Stimulated activated CD4-positive, alpha-beta T cell treated with anti-CD3 and anti-CD28 coated beads, Interleukin-4, amount 100 ng/mL, for 24 hours (primary cell): ENCODE data around the gene PATL1.
"Not testable (repeated sequence)": the region's sequence is repeated elsewhere in the genome, so short reads cannot be mapped to it uniquely, and the experiment has no call there.

Experiments
- DNase-seq: peaks from one replicate; pipeline ENCODE4 v3.0.0-alpha.2; 2020

Gene PATL1

GRCh38 chr11:59673291-59673690 is 4.5 kb upstream of the PATL1 start:
- no peak for DNase-seq

GRCh38 chr11:59671471-59671870 is 2.6 kb upstream of the PATL1 start:
- DNase-seq = no peak

- DNase-seq = no peak
Measured at GRCh38 chr11:59669611-59670009, 773 bp upstream of the PATL1 start.

DNA sequence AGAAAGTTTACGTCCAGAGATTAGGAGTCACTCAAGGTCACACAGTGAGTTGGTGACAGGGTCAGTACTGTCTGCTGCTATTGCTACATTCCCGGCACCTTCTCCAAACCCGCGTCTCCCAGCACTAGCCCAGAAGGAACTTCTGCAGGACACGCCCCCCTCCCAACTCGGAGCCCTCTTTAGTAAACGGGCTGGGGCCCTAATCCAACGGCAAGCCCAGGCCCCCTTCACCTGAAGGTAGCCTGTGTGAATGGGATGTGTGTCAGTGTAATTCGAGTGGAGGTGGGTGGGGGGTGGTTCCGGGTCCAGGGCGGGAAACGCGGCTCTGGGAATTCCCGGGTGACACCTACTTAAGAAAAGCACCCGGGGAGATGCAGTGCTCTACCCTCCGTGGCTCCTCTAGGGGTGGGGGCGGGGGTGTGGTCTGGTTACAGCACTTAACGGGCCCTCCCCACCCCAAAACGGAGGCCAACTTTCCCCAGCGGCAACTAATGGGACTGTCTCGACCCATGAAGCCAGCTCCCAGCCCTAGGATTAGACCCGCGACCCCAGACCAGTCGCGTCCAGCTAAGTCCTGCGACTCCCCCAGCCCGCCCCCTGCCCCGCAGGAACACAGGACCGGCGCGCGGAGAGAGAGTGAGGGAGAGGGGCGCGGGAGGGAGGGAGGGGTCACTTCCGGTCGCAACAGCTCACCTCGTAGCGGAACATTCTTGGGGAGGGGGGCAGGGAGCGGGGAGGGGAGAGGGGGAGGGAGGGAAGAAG is 468 bp downstream of the PATL1 start:
- DNase-seq = peak; percentile 78

GRCh38 chr11:59667812-59668187 is 1.0 kb downstream of the PATL1 start:
- no peak for DNase-seq

GRCh38 chr11:59666969-59667368 is 1.9 kb downstream of the PATL1 start:
- DNase-seq = no peak

DNA sequence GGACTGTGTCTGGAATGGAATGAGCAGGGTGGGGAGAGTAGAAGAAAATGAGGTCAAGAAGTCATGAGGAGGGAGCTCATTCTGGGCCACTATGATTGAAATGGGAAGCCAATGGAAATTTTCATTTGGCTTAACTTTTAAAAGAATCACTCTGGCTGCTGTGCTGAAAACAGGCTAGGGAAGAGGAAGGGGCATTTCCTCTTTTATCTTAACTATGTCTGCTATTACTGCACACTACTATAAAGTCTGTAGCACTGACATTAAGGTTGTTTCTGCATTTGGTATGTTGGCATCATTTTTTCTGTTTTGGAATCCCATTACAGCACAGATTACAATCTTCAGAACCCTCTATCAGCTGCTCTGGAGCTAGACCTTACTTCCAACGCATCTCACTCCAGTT is 8.2 kb downstream of the PATL1 start:
- DNase-seq = no peak

GRCh38 chr11:59659981-59660380 is 8.9 kb downstream of the PATL1 start:
- no peak for DNase-seq

- no peak for DNase-seq
Measured at GRCh38 chr11:59658036-59658435, 10.8 kb downstream of the PATL1 start.

DNA sequence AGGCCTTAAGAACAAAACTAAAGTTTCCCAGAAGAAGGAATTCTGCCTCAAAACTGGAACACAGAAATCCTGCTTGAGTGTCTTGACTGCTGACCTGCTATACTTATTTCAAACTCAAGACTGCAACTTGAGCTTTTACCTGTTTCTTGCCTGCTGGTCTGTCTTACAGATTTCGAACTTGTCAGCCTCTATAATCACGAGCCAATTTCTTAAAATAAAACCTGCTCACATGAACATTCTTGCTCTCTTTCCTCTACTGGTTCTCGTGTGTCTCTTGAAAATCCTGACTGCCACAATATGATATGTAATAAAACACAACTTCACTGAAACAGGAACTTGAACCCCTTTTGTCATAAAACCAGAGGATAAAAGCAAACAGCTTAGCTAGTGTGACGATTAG is 13.9 kb downstream of the PATL1 start:
- DNase-seq = no peak

DNA sequence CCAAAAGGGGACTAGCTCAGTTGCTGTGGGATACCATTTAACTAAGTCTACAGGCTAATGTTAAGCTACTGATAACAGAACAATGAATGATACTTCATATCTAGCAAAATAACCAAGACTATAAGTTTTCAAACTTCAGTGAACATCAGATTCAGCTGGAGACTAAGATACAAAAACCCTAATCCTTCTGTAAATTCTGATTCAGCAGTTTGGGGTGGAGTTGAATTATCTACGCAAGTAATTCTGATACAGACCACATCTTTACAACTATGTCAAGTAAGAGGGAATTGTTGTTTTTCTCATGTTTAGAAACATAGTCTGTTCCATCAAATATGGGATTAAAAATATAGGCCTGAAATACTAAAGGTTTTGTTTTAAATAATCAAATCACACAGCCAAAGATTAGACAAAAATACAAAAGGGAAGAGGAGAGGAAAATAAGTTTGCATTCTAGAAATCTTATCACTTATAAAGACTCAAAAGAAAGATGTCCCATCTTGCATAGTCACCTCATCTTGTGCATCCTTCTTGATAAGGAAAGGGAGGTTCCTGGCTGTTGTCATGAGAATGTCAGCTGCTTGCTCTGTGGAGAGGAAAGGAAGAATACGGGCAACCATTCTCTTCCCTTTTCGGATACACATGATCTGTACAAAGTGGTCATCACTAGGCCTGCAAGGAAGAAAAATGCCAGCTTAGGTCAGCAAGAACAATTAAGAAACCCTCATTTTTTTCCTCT is 21.4 kb downstream of the PATL1 start:
- DNase-seq = no peak

DNA sequence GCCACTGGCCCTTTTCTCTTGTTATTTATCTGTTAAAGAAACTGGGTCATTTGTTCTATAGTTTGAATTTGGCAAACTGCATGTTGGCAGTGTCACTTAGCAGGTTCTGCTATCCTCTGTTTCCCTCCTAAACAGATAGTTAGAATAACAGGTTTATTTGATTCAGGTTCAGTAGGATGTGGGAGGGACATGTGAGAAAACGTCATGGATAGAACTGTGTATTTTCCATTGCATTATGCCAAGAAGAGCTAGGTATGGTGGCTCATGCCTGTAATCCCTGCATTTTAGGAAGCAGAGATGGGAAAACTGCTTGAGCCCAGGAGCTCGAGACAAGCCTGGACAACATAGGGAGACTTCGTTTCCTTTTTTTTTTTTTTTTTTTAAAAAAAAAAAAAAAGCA is 24.3 kb downstream of the PATL1 start:
- DNase-seq = no peak

DNA sequence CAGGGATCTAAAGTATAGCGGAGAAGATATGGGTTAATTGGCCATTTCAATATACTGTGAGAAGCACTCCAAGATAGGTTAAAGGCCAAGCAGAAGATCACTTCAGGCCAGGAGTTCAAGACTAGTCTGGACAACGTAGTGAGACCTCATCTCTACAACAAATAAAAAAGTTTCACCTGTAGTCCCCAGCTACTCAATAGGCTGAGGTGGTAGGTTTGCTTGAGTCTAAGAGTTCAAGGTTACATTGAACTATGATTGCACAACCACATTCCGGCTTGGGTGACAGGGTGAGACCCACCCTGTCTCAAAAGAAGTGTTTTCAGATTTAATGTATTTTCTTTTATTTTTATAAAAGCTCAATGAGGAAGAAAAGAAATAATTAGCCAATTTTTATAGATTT is 25.4 kb downstream of the PATL1 start:
- DNase-seq = no peak

DNA sequence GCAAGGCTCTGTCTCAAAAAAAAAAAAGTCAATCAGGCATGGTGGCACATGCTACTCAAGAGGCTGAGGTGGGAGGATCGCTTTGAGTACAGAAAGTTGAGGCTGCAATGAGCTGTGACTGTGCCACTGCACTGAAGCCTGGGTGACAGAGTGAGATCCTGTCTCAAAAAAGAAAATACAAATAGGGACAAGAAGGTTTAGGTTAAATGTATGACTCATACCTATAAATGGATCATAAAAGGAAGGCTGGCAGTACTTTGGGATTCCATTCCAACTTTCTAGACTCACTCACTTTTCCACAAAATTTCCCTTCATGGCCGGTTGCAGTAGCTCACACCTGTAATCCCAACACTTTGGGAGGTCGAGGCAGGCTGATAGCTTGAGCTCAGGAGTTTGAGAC is 27.7 kb downstream of the PATL1 start:
- no peak for DNase-seq

GRCh38 chr11:59630493-59630892 is 38.3 kb downstream of the PATL1 start:
- no peak for DNase-seq

DNA sequence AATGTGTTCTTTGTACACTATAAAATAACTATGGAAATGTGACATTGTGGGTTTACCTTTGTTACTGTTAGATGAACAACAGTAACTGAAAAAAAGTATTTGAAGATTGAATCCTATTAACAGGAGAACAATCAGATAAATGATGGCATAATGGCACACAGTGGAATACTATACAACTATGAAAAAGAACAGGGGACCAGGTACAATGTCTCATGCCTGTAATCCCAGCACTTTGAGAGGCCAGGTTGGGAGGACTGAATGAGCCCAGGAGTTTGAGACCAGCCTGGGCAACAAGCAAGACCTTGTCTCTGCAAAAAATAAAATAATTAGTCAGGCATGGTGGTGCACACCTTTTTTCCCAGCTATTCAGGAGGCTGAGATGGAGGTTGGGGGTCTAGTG is 38.8 kb downstream of the PATL1 start:
- DNase-seq = no peak

DNA sequence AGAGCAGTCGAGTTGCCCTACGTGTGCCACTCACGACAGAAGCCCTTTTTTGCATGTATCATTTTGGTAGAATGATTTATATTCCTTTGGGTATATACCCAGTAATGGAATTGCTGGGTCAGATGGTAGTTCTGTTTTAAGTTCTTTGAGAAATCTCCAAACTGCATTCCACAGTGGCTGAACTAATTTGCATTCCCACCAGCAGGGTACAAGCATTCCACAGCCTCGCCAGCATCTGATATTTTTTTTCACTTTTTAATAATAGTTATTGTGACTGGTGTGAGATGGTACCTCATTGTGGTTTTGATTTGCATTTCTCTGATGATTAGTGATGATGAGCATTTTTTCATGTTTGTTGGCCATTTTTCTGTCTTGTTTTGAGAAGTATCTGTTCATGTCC is 41.9 kb downstream of the PATL1 start:
- not testable (repeated sequence) for DNase-seq

GRCh38 chr11:59625703-59626102 is 43.1 kb downstream of the PATL1 start:
- DNase-seq = no peak

GRCh38 chr11:59617876-59618275 is 51.0 kb downstream of the PATL1 start:
- DNase-seq = no peak

DNA sequence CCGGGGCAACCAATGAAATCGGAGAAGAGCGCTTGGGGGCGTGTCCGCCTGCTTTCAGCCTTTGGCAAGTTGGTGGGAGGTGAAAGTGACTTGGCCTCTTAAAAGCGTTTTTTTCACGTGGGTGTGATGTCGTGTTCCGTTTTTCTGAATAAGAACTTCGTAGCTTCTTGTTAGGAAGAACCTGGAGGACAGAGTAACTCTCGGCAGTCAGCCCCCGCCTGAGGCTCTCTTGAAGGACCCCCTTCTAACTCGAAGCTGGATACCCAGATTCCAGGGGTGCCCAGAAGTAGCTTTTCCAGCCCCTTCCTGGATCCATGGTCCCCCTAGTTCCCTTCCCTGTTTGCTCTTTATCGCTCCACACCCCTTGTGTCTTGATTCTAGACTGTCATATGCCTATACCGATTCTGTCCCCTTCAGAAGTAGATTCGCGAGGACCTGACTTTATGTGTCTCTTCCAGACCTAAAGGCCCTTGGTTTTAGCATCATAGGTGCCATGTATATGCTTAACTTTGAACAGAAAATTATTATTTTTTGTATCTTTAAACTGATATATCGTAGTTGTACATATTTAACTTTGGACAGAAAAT is 52.3 kb downstream of the PATL1 start:
- no peak for DNase-seq

GRCh38 chr11:59615637-59616395 is 53.0 kb downstream of the PATL1 start, which contains the start of gene OSBP:
Gene OSBP, minus strand, starts transcription at chr11:59615774. Its CDS starts 110 bp downstream, at chr11:59615664.
- peak; percentile 99 for DNase-seq

- DNase-seq = peak; percentile 62
Measured at GRCh38 chr11:59615120-59615636, 53.7 kb downstream of the PATL1 start.
